H54 (cell line): ENCODE data around the gene METTL1.

ENCODE experiments used
- DNase-seq: peaks from one replicate; pipeline ENCODE4 v3.0.0; 2011; ENCODE audit warnings: low spot score, mixed read lengths; ENCODE audit not compliant: insufficient read length
- FAIRE-seq: peaks from 3 replicates; lab custom pipeline; 2011; peaks lifted over from hg19 to GRCh38; lab: Jason Lieb, UNC
- POLR2A ChIP-seq: IDR thresholded peaks from 2 replicates; pipeline ENCODE4 v1.6.1; 2011; ENCODE audit warnings: low read depth, mild to moderate bottlenecking, low read length

Gene METTL1

GRCh38 chr12:57809425-57809824 lies 37.5 kb upstream of the METTL1 start:
- FAIRE-seq (no peak), DNase-seq (no peak)
- no peak for TF ChIP-seq POLR2A

- TF ChIP-seq POLR2A: no peak
- DNase-seq (no peak), FAIRE-seq (no peak)
Measured at GRCh38 chr12:57808351-57808750, 36.4 kb upstream of the METTL1 start.

- DNase-seq (no peak), FAIRE-seq (no peak)
- TF ChIP-seq POLR2A: no peak
Measured at GRCh38 chr12:57807285-57807684, 35.4 kb upstream of the METTL1 start.

GRCh38 chr12:57806677-57807076 lies 34.8 kb upstream of the METTL1 start:
- TF ChIP-seq POLR2A: no peak
- no peak for DNase-seq
- no peak for FAIRE-seq

- no peak for TF ChIP-seq POLR2A
- FAIRE-seq: peak; percentile 72
- DNase-seq: peak; percentile 57
Measured at GRCh38 chr12:57803319-57803893, 31.5 kb upstream of the METTL1 start.

GRCh38 chr12:57802607-57803006 lies 30.7 kb upstream of the METTL1 start:
- no peak for DNase-seq
- FAIRE-seq: no peak
- no peak for TF ChIP-seq POLR2A

- no peak for DNase-seq
- no peak for FAIRE-seq
- TF ChIP-seq POLR2A: no peak
Measured at GRCh38 chr12:57800965-57801364, 29.1 kb upstream of the METTL1 start.

GRCh38 chr12:57797933-57798332 lies 26.0 kb upstream of the METTL1 start:
- no peak for TF ChIP-seq POLR2A
- no peak for DNase-seq
- FAIRE-seq: no peak

- FAIRE-seq: no peak
- no peak for TF ChIP-seq POLR2A
- DNase-seq: no peak
Measured at GRCh38 chr12:57796996-57797395, 25.1 kb upstream of the METTL1 start.

GRCh38 chr12:57795354-57795753 lies 23.4 kb upstream of the METTL1 start:
- no peak for TF ChIP-seq POLR2A
- FAIRE-seq: no peak
- no peak for DNase-seq

GRCh38 chr12:57793920-57794319 lies 22.0 kb upstream of the METTL1 start:
- TF ChIP-seq POLR2A: no peak
- FAIRE-seq: peak; percentile 83
- DNase-seq: peak; percentile 40

- TF ChIP-seq POLR2A: no peak
- FAIRE-seq: no peak
Measured at GRCh38 chr12:57783861-57784260, 12.0 kb upstream of the METTL1 start.

GRCh38 chr12:57783466-57783801 lies 11.5 kb upstream of the METTL1 start:
- FAIRE-seq: no peak
- no peak for TF ChIP-seq POLR2A
- DNase-seq: no peak

More at GRCh38 chr12:57783861-57784260, 12.0 kb upstream of the METTL1 start:
- DNase-seq: no peak

- peak; percentile 70; the same call in 1 of the 2 replicates for TF ChIP-seq POLR2A
- peak; percentile 84 for FAIRE-seq
- DNase-seq: peak; percentile 65
Measured at GRCh38 chr12:57782608-57783465, 10.9 kb upstream of the METTL1 start, which contains the start of gene TSFM. Gene TSFM, plus strand, starts transcription at chr12:57782787. Its CDS starts 15 bp downstream, at chr12:57782802.

GRCh38 chr12:57782243-57782607 lies 10.3 kb upstream of the METTL1 start:
- no peak for DNase-seq
- TF ChIP-seq POLR2A: no peak
- FAIRE-seq: no peak
